ENCODE measurements around the gene SLC7A6.

GRCh38 chr16:68267612-68268405 lies 3.5 kb downstream of the SLC7A6 start:
- TF ChIP-seq POLR2AphosphoS5 (IDR thresholded peaks at IDR 0.05; ENCODE audit: low read depth, low read length) = no peak
- no peak for TF ChIP-seq CTCF (IDR thresholded peaks at IDR 0.05 in 2 of 3, conservative IDR thresholded peaks at IDR 0.05 in 1 of 3; ENCODE audit: borderline replicate concordance in 1 of 3, insufficient read depth in 1 of 3, low read depth in 2 of 3, low read length in 2 of 3)
- no peak for TF ChIP-seq SRF (IDR thresholded peaks at IDR 0.05; ENCODE audit: low read depth)
- TF ChIP-seq CEBPB (IDR thresholded peaks at IDR 0.05; ENCODE audit: low read depth) = no peak
- no peak for TF ChIP-seq POLR2A (IDR thresholded peaks at IDR 0.05; ENCODE audit: borderline replicate concordance, extremely low read depth, insufficient read depth, insufficient read length)
- TF ChIP-seq EZH2 (IDR thresholded peaks at IDR 0.05) = no peak
- no peak for TF ChIP-seq TCF7L2 (IDR thresholded peaks at IDR 0.05; ENCODE audit: borderline replicate concordance, extremely low read depth, insufficient read depth, insufficient read length)
- no peak for TF ChIP-seq ATF3 (IDR thresholded peaks at IDR 0.05)
- TF ChIP-seq REST (IDR thresholded peaks at IDR 0.05; ENCODE audit: low read depth) = no peak

All from HCT116 (cell line).